Prostate gland (tissue), 2 donors: ENCODE measurements around the gene GRIA4.

Experiments used
- POLR2A ChIP-seq: fragments of 450-650 bp; IDR thresholded peaks from one replicate; pipeline ENCODE4 v1.6.1; 2016; ENCODE audit warnings: antibody characterized with exemption, mild to moderate bottlenecking
- POLR2AphosphoS5 ChIP-seq: sonication (generic); formaldehyde crosslinking; IDR thresholded peaks from one replicate; pipeline ENCODE4 v1.6.1; 2017; ENCODE audit warnings: antibody characterized with exemption
- TF ChIP-seq, protein P1 (sequence below), 4 experiments: fragments of 200-600 bp in 2 of 4; fragments of 450-650 bp in 2 of 4; sonication (generic) in 2 of 4; IDR thresholded peaks; 1 replicate in 3 of 4; 2 replicates in 1 of 4; pipeline ENCODE4 v1.5.1; 2016 to 2019; ENCODE audit warnings: antibody characterized with exemption in 4 of 4, mild to moderate bottlenecking in 2 of 4, moderate library complexity in 2 of 4

DNA sequence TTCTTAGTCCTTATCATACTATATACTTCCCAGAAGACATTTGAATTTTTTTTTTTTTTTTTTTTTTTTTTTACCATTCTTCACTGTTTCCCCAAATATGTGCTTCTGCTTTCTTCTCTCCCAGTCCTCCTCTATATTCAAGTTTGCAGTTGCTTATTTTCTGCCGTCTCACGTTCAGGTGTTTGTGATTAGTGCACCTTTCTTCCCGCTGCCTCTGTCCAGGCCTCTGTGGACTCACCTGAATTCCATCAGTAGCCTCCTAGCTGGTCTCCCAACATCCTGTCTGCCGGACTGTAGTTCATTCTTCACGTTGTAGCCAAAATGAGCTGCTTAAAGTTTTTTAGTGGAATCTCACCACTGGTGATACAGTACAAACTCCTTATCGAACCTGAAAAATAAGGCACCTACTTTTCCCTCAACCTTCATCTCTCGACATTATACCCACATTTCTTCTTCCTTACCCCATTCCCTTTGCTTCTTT is 413.0 kb downstream of the GRIA4 start:
- no peak for TF ChIP-seq POLR2AphosphoS5
- TF ChIP-seq, protein P1, sequence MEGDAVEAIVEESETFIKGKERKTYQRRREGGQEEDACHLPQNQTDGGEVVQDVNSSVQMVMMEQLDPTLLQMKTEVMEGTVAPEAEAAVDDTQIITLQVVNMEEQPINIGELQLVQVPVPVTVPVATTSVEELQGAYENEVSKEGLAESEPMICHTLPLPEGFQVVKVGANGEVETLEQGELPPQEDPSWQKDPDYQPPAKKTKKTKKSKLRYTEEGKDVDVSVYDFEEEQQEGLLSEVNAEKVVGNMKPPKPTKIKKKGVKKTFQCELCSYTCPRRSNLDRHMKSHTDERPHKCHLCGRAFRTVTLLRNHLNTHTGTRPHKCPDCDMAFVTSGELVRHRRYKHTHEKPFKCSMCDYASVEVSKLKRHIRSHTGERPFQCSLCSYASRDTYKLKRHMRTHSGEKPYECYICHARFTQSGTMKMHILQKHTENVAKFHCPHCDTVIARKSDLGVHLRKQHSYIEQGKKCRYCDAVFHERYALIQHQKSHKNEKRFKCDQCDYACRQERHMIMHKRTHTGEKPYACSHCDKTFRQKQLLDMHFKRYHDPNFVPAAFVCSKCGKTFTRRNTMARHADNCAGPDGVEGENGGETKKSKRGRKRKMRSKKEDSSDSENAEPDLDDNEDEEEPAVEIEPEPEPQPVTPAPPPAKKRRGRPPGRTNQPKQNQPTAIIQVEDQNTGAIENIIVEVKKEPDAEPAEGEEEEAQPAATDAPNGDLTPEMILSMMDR (IDR thresholded peaks at IDR 0.05): no peak
- no peak for TF ChIP-seq POLR2A
